GM19372 (cell line): ENCODE data around the gene PLCB1.

ENCODE experiments used
- ATAC-seq: cut with Tn5 transposase; IDR thresholded peaks from one replicate; pipeline ENCODE4 v1.9.1; 2021; ENCODE audit warnings: mild to moderate bottlenecking, low read depth, moderate library complexity; ENCODE audit not compliant: unreplicated experiment

PLCB1 gene

GRCh38 chr20:8242066-8242465 lies 110.0 kb downstream of the PLCB1 start:
- ATAC-seq = no peak

GRCh38 chr20:8242827-8243724 lies 111.0 kb downstream of the PLCB1 start:
- no peak for ATAC-seq

- ATAC-seq = no peak
Observed at GRCh38 chr20:8244637-8245036, 112.6 kb downstream of the PLCB1 start.

- ATAC-seq = no peak
Observed at GRCh38 chr20:8246153-8246552, 114.1 kb downstream of the PLCB1 start.

GRCh38 chr20:8246716-8247115 lies 114.7 kb downstream of the PLCB1 start:
- ATAC-seq = no peak

GRCh38 chr20:8248051-8248450 lies 116.0 kb downstream of the PLCB1 start:
- ATAC-seq = no peak

- ATAC-seq = no peak
Observed at GRCh38 chr20:8249634-8250033, 117.6 kb downstream of the PLCB1 start.

- no peak for ATAC-seq
Observed at GRCh38 chr20:8250539-8251200, 118.6 kb downstream of the PLCB1 start.

GRCh38 chr20:8251201-8251575 lies 119.1 kb downstream of the PLCB1 start:
- no peak for ATAC-seq

GRCh38 chr20:8254911-8255582 lies 123.0 kb downstream of the PLCB1 start:
- ATAC-seq = no peak

GRCh38 chr20:8255945-8256632 lies 124.0 kb downstream of the PLCB1 start:
- no peak for ATAC-seq

GRCh38 chr20:8260837-8261251 lies 128.8 kb downstream of the PLCB1 start:
- no peak for ATAC-seq

- no peak for ATAC-seq
Observed at GRCh38 chr20:8262721-8263120, 130.7 kb downstream of the PLCB1 start.

GRCh38 chr20:8265588-8265987 lies 133.5 kb downstream of the PLCB1 start:
- no peak for ATAC-seq

- no peak for ATAC-seq
Observed at GRCh38 chr20:8267009-8267408, 134.9 kb downstream of the PLCB1 start.

- ATAC-seq = no peak
Observed at GRCh38 chr20:8271727-8272126, 139.7 kb downstream of the PLCB1 start.

GRCh38 chr20:8272766-8273165 lies 140.7 kb downstream of the PLCB1 start:
- ATAC-seq = no peak

- ATAC-seq = no peak
Observed at GRCh38 chr20:8284902-8285301, 152.8 kb downstream of the PLCB1 start.

- ATAC-seq = no peak
Observed at GRCh38 chr20:8287340-8287739, 155.3 kb downstream of the PLCB1 start.

- ATAC-seq = no peak
Observed at GRCh38 chr20:8291200-8291599, 159.1 kb downstream of the PLCB1 start.

GRCh38 chr20:8291873-8292272 lies 159.8 kb downstream of the PLCB1 start:
- no peak for ATAC-seq
